Neural crest cell (in vitro differentiated cells): ENCODE data around the gene ZNF385B. TPM values are rescaled to one million over a fixed set of nuclear protein-coding genes. Genes with fewer than 3 reads are reported as not detected.

Experiments
- DNase-seq: peaks from one replicate; pipeline ENCODE4 v3.0.0; 2021; ENCODE audit warnings: low read depth, mixed read lengths, low spot score
- H3K27ac Mint-ChIP-seq: one replicate; pipeline ENCODE4 v1.8.0; 2021; ENCODE audit warnings: mild to moderate bottlenecking, mixed read lengths; ENCODE audit not compliant: unreplicated experiment
- H3K27me3 Mint-ChIP-seq: 2 replicates; pipeline ENCODE4 v1.8.0; 2021; ENCODE audit warnings: low read depth, mild to moderate bottlenecking, mixed read lengths
- H3K36me3 Mint-ChIP-seq: 2 replicates; pipeline ENCODE4 v1.8.0; 2021; ENCODE audit warnings: low read depth, mild to moderate bottlenecking, mixed read lengths
- H3K4me1 Mint-ChIP-seq: 2 replicates; pipeline ENCODE4 v1.8.0; 2021; ENCODE audit warnings: mixed read lengths
- H3K4me3 Mint-ChIP-seq: one replicate; pipeline ENCODE4 v1.8.0; 2021; ENCODE audit warnings: mild to moderate bottlenecking, mixed read lengths
- H3K9me3 Mint-ChIP-seq: 2 replicates; pipeline ENCODE4 v1.8.0; 2021; ENCODE audit warnings: mixed read lengths
- CTCF ChIP-seq: fragments of 200-600 bp; sonication (generic); conservative IDR thresholded peaks from 2 replicates; pipeline ENCODE4 v1.5.0; 2021; ENCODE audit warnings: antibody characterized with exemption, mild to moderate bottlenecking
- total RNA-seq: library from RNA; stranded (reverse); gene quantifications from 2 replicates; pipeline ENCODE4 v1.2.1, GENCODE V29; 2021

ZNF385B gene
- total RNA-seq, 1 donor from 2014 or later: 2.1 TPM

GRCh38 chr2:179861027-179861415 lies 391 bp downstream of the ZNF385B start:
- H3K4me3 Mint-ChIP-seq: no peak overlapping the region
- H3K36me3 Mint-ChIP-seq: no peaks in the 10 kb centered on the region
- no peak for TF ChIP-seq CTCF
- peak; percentile 12 for DNase-seq
- peaks cover 86% of the 10 kb centered on the region for H3K27me3 Mint-ChIP-seq
- peaks cover 9% of the 10 kb centered on the region for H3K4me1 Mint-ChIP-seq
- H3K9me3 Mint-ChIP-seq: no peaks in the 10 kb centered on the region
- H3K27ac Mint-ChIP-seq: no peak overlapping the region

- H3K9me3 Mint-ChIP-seq: no peaks in the 10 kb centered on the region
- peak overlapping the region; percentile 76 for H3K4me3 Mint-ChIP-seq
- peaks cover 88% of the 10 kb centered on the region for H3K27me3 Mint-ChIP-seq
- DNase-seq: no peak
- H3K36me3 Mint-ChIP-seq: no peaks in the 10 kb centered on the region
- peaks cover 9% of the 10 kb centered on the region for H3K4me1 Mint-ChIP-seq
- no peak overlapping the region for H3K27ac Mint-ChIP-seq
- no peak for TF ChIP-seq CTCF
Observed at GRCh38 chr2:179860255-179861026, 971 bp downstream of the ZNF385B start.

- no peak for TF ChIP-seq CTCF
- Mint-ChIP-seq H3K27me3 (peaks cover 84% of the 10 kb centered on the region), H3K4me3 (peak overlapping the region; percentile 76), H3K36me3 (no peaks in the 10 kb centered on the region), H3K4me1 (peaks cover 9% of the 10 kb centered on the region), H3K9me3 (no peaks in the 10 kb centered on the region), H3K27ac (no peak overlapping the region)
- no peak for DNase-seq
Observed at GRCh38 chr2:179859523-179859922, 1.9 kb downstream of the ZNF385B start.

- Mint-ChIP-seq H3K4me3 (peak overlapping the region; percentile 3), H3K27me3 (peaks cover 64% of the 10 kb centered on the region), H3K9me3 (no peaks in the 10 kb centered on the region), H3K27ac (no peak overlapping the region), H3K36me3 (no peaks in the 10 kb centered on the region), H3K4me1 (peaks cover 9% of the 10 kb centered on the region)
- no peak for DNase-seq
- no peak for TF ChIP-seq CTCF
Observed at GRCh38 chr2:179857236-179857635, 4.2 kb downstream of the ZNF385B start.

- H3K36me3 Mint-ChIP-seq: no peaks in the 10 kb centered on the region
- no peaks in the 10 kb centered on the region for H3K9me3 Mint-ChIP-seq
- no peak overlapping the region for H3K27ac Mint-ChIP-seq
- peaks cover 57% of the 10 kb centered on the region for H3K27me3 Mint-ChIP-seq
- DNase-seq: no peak
- peaks cover 3% of the 10 kb centered on the region for H3K4me1 Mint-ChIP-seq
- no peak overlapping the region for H3K4me3 Mint-ChIP-seq
- TF ChIP-seq CTCF: no peak
Observed at GRCh38 chr2:179856205-179856604, 5.2 kb downstream of the ZNF385B start.
